Liver (tissue), 9 donors: ENCODE results near the gene SLC46A1. TPM values are rescaled to one million over a fixed set of nuclear protein-coding genes. Genes with fewer than 3 reads are reported as not detected.
A peak's percentile ranks its signal among the peaks of the same experiment; 100 is the strongest.

Experiments used
- DNase-seq: peaks from one replicate; pipeline ENCODE4 v3.0.0-alpha.2; 2017; ENCODE audit warnings: low spot score
- H3K27ac ChIP-seq, 2 donors: one replicate each; pipeline ENCODE4 v1.7.0; 2013; ENCODE audit warnings: inconsistent platforms in 2 of 2, low read length in 2 of 2, control low read depth in 1 of 2, low read depth in 1 of 2, mild to moderate bottlenecking in 1 of 2
- H3K27me3 ChIP-seq, 4 donors: one replicate each; pipeline versions ENCODE4 v1.6.1 to v1.7.0; 2013; ENCODE audit warnings: low read length in 3 of 4, inconsistent platforms in 1 of 4, mild to moderate bottlenecking in 1 of 4, moderate library complexity in 1 of 4; ENCODE audit not compliant: control insufficient read depth in 4 of 4, insufficient read depth in 4 of 4
- H3K36me3 ChIP-seq, 4 donors: one replicate each; pipeline versions ENCODE4 v1.6.1 to v1.7.0; 2013; ENCODE audit warnings: low read length in 3 of 4, mild to moderate bottlenecking in 3 of 4, low read depth in 1 of 4, moderate library complexity in 1 of 4; ENCODE audit not compliant: control insufficient read depth in 4 of 4, insufficient read depth in 3 of 4
- H3K4me1 ChIP-seq, 4 donors: one replicate each; pipeline versions ENCODE4 v1.6.1 to v1.7.0; 2013; ENCODE audit warnings: low read length in 3 of 4, mild to moderate bottlenecking in 3 of 4, moderate library complexity in 1 of 4; ENCODE audit not compliant: control insufficient read depth in 4 of 4, insufficient read depth in 4 of 4
- H3K4me3 ChIP-seq, 3 donors: one replicate each; pipeline versions ENCODE4 v1.6.1 to v1.7.0; 2013; ENCODE audit warnings: low read length in 3 of 3, control low read depth in 1 of 3, low read depth in 1 of 3, mild to moderate bottlenecking in 1 of 3
- H3K9ac ChIP-seq, 2 donors: one replicate each; pipeline ENCODE4 v1.7.0; 2013; ENCODE audit warnings: low read length in 2 of 2, mild to moderate bottlenecking in 2 of 2, moderate library complexity in 2 of 2, control low read depth in 1 of 2, low read depth in 1 of 2
- H3K9me3 ChIP-seq, 4 donors: one replicate each; pipeline versions ENCODE4 v1.6.1 to v1.7.0; 2013; ENCODE audit warnings: low read length in 3 of 4; ENCODE audit not compliant: control insufficient read depth in 4 of 4
- CTCF ChIP-seq: fragments of 150-350 bp; IDR thresholded peaks from 2 replicates; pipeline ENCODE4 v1.5.1; 2017; ENCODE audit warnings: improper control_type of control experiment, low read depth, low read length; ENCODE audit not compliant: missing input control
- EGR1 ChIP-seq, 2 donors: IDR thresholded peaks; 2 replicates each; pipeline ENCODE4 v1.6.1; 2016 to 2018; ENCODE audit warnings: antibody characterized with exemption in 2 of 2, low read depth in 2 of 2
- FOXA1 ChIP-seq: IDR thresholded peaks from 2 replicates; pipeline ENCODE4 v1.6.1; 2016; ENCODE audit warnings: antibody characterized with exemption
- FOXA2 ChIP-seq: IDR thresholded peaks from 2 replicates; pipeline ENCODE4 v1.6.1; 2016; ENCODE audit warnings: antibody characterized with exemption
- GABPA ChIP-seq, 2 donors: IDR thresholded peaks in 1 of 2; conservative IDR thresholded peaks in 1 of 2; 2 replicates each; pipeline ENCODE4 v1.6.1; 2016; ENCODE audit warnings: antibody characterized with exemption in 2 of 2, mild to moderate bottlenecking in 1 of 2, moderate library complexity in 1 of 2
- NR2F2 ChIP-seq: IDR thresholded peaks from 2 replicates; pipeline ENCODE4 v1.6.1; 2016; ENCODE audit warnings: antibody characterized with exemption
- RAD21 ChIP-seq, 2 donors: IDR thresholded peaks; 2 replicates each; pipeline ENCODE4 v1.6.1; 2016; ENCODE audit warnings: antibody characterized with exemption in 2 of 2, mild to moderate bottlenecking in 2 of 2
- TAF1 ChIP-seq: conservative IDR thresholded peaks from 2 replicates; pipeline ENCODE4 v1.6.1; 2016; ENCODE audit warnings: antibody characterized with exemption, mild to moderate bottlenecking
- WGBS: extraction: QIAGEN DNeasy Blood & Tissue Kit; methylation state at CpG from one replicate; pipeline ENCODE4 v1.1.7; 2013; 5-methylcytosine and 5-hydroxymethylcytosine counted together
- polyA plus RNA-seq, 2 donors: library from polyadenylated mRNA; stranded (reverse) in 1 of 2; unstranded in 1 of 2; fragments of 200-250 nt in 1 of 2; fragments of >200 nt in 1 of 2; fragmentation: Nextera tagmentation in 1 of 2; extraction: Ambion mirVana in 1 of 2; gene quantifications; one replicate each; pipeline versions ENCODE4 v1.2.1 to v1.2.3, GENCODE V29; 2013 to 2015
- total RNA-seq, 2 donors: library from RNA; depleted of rRNA; stranded (reverse); fragments of >200 nt; gene quantifications; one replicate each; pipeline ENCODE4 v1.2.3, GENCODE V29; 2014
- TF ChIP-seq, protein P1 (sequence below): IDR thresholded peaks from 2 replicates; pipeline ENCODE4 v1.6.1; 2016; ENCODE audit warnings: antibody characterized with exemption
- TF ChIP-seq, protein P2 (sequence below): IDR thresholded peaks from 2 replicates; pipeline ENCODE4 v1.6.1; 2016; ENCODE audit warnings: antibody characterized with exemption
- TF ChIP-seq, protein P3 (sequence below): IDR thresholded peaks from 2 replicates; pipeline ENCODE4 v1.6.1; 2016; ENCODE audit warnings: antibody characterized with exemption, mild to moderate bottlenecking
- donor health status: healthy.
- donor health status: healthy.
- donor health status: healthy.
- donor health status: healthy.
- donor health status: healthy.

SLC46A1 gene
- total and polyA plus RNA-seq, 4 donors, result 13.6 to 47.9 (median 19.1) TPM

- TF ChIP-seq, protein P1, sequence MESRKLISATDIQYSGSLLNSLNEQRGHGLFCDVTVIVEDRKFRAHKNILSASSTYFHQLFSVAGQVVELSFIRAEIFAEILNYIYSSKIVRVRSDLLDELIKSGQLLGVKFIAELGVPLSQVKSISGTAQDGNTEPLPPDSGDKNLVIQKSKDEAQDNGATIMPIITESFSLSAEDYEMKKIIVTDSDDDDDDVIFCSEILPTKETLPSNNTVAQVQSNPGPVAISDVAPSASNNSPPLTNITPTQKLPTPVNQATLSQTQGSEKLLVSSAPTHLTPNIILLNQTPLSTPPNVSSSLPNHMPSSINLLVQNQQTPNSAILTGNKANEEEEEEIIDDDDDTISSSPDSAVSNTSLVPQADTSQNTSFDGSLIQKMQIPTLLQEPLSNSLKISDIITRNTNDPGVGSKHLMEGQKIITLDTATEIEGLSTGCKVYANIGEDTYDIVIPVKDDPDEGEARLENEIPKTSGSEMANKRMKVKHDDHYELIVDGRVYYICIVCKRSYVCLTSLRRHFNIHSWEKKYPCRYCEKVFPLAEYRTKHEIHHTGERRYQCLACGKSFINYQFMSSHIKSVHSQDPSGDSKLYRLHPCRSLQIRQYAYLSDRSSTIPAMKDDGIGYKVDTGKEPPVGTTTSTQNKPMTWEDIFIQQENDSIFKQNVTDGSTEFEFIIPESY, result peak; percentile 63
- no peak for TF ChIP-seq NR2F2
- TF ChIP-seq GABPA (IDR thresholded peaks at IDR 0.05 in 1 of 2, conservative IDR thresholded peaks at IDR 0.05 in 1 of 2), result peak; percentile 92 to 98
- TF ChIP-seq FOXA1, result no peak
- peak; percentile 33 to 43 for TF ChIP-seq RAD21 (IDR thresholded peaks at IDR 0.05)
Observed at GRCh38 chr17:28357061-28357900, 48.7 kb downstream of the SLC46A1 start, which contains the start of gene POLDIP2 (continued).

DNA sequence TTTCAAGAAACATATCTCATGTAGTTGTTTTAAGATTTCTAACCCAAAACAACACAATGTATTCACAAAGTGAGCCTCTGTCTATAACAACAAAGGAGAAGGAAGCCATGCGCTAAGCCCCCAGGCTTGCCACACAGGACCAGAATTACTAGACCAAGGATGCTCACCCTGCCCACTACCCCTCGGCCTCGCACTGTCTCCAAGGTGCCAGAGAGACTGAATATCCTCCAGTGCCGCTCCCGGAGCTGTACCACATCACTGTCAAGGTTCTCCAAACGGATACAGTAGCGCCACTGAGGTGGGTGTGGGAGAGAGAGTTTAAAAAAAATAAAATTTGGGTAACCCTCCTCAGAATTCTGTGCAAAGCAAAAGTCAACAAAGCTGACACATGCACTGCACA, 55.7 kb downstream of the SLC46A1 start:
- H3K9ac ChIP-seq, result no peak overlapping the region
- H3K27ac ChIP-seq, result no peak overlapping the region
- TF ChIP-seq TAF1 (no peak), CTCF (no peak), EGR1 (IDR thresholded peaks at IDR 0.05; ENCODE audit: low read depth in 2 of 2) (no peak), FOXA2 (no peak), NR2F2 (no peak)
- TF ChIP-seq, protein P2, sequence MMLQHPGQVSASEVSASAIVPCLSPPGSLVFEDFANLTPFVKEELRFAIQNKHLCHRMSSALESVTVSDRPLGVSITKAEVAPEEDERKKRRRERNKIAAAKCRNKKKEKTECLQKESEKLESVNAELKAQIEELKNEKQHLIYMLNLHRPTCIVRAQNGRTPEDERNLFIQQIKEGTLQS, result no peak
- TF ChIP-seq, protein P3, sequence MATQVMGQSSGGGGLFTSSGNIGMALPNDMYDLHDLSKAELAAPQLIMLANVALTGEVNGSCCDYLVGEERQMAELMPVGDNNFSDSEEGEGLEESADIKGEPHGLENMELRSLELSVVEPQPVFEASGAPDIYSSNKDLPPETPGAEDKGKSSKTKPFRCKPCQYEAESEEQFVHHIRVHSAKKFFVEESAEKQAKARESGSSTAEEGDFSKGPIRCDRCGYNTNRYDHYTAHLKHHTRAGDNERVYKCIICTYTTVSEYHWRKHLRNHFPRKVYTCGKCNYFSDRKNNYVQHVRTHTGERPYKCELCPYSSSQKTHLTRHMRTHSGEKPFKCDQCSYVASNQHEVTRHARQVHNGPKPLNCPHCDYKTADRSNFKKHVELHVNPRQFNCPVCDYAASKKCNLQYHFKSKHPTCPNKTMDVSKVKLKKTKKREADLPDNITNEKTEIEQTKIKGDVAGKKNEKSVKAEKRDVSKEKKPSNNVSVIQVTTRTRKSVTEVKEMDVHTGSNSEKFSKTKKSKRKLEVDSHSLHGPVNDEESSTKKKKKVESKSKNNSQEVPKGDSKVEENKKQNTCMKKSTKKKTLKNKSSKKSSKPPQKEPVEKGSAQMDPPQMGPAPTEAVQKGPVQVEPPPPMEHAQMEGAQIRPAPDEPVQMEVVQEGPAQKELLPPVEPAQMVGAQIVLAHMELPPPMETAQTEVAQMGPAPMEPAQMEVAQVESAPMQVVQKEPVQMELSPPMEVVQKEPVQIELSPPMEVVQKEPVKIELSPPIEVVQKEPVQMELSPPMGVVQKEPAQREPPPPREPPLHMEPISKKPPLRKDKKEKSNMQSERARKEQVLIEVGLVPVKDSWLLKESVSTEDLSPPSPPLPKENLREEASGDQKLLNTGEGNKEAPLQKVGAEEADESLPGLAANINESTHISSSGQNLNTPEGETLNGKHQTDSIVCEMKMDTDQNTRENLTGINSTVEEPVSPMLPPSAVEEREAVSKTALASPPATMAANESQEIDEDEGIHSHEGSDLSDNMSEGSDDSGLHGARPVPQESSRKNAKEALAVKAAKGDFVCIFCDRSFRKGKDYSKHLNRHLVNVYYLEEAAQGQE, result no peak
- H3K9me3 ChIP-seq, result no peaks in the 10 kb centered on the region
- no peaks in the 10 kb centered on the region for H3K27me3 ChIP-seq
- H3K36me3 ChIP-seq, result peaks cover 15 to 61% (median 52%) of the 10 kb centered on the region in 4 donors
- no peak for DNase-seq
- 96% methylated on average over 7 of the region's 7 CpGs for WGBS
- no peak overlapping the region for H3K4me3 ChIP-seq
- peaks cover 17 to 51% (median 37%) of the 10 kb centered on the region in 4 donors for H3K4me1 ChIP-seq
